HepG2 (cell line): ENCODE measurements around the gene GGA3. TPM values are rescaled to one million over a fixed set of nuclear protein-coding genes. Genes with fewer than 3 reads are reported as not detected.

ENCODE experiments used
- ETV6 ChIP-seq: sonication (generic); formaldehyde crosslinking; conservative IDR thresholded peaks from 2 replicates; pipeline ENCODE4 v1.4.0; 2020; ENCODE audit warnings: missing genetic modification reagents
- KDM5B ChIP-seq: sonication (generic); formaldehyde crosslinking; IDR thresholded peaks from 2 replicates; pipeline ENCODE4 v1.4.0; 2020; ENCODE audit warnings: missing genetic modification reagents, mild to moderate bottlenecking, borderline replicate concordance
- MXI1 ChIP-seq: IDR thresholded peaks from 3 replicates; pipeline ENCODE4 v1.6.1; 2012; ENCODE audit warnings: low read depth, low read length, inconsistent platforms, borderline replicate concordance
- SOX6 ChIP-seq, 2 experiments: fragments of 450-650 bp in 1 of 2; sonication (generic) in 1 of 2; formaldehyde crosslinking in 1 of 2; IDR thresholded peaks; 2 replicates each; pipeline versions ENCODE4 v1.4.0 to v1.6.1; 2017 to 2020; ENCODE audit warnings: antibody characterized with exemption in 1 of 2, mild to moderate bottlenecking in 1 of 2, missing genetic modification reagents in 1 of 2
- SP1 ChIP-seq, 2 experiments: fragments of 450-650 bp in 1 of 2; sonication (generic) in 1 of 2; formaldehyde crosslinking in 1 of 2; IDR thresholded peaks; 2 replicates each; pipeline versions ENCODE4 v1.4.0 to v1.6.1; 2016 to 2020; ENCODE audit warnings: missing genetic modification reagents in 1 of 2
- TARDBP ChIP-seq: sonication (generic); formaldehyde crosslinking; IDR thresholded peaks from 2 replicates; pipeline ENCODE4 v1.8.0; 2022; ENCODE audit warnings: mild to moderate bottlenecking, missing genetic modification reagents
- ZBTB42 ChIP-seq: sonication (generic); formaldehyde crosslinking; IDR thresholded peaks from 2 replicates; pipeline ENCODE4 v1.5.0; 2020; ENCODE audit warnings: mild to moderate bottlenecking, missing genetic modification reagents
- ZFYVE20 ChIP-seq: sonication (generic); formaldehyde crosslinking; IDR thresholded peaks from 2 replicates; pipeline ENCODE4 v1.8.0; 2023; ENCODE audit warnings: low read depth, mild to moderate bottlenecking, moderate library complexity, missing genetic modification reagents, borderline replicate concordance
- ZNF121 ChIP-seq: sonication (generic); formaldehyde crosslinking; IDR thresholded peaks from 2 replicates; pipeline ENCODE4 v1.5.0; 2020; ENCODE audit warnings: mild to moderate bottlenecking, missing genetic modification reagents
- ZNF280D ChIP-seq: sonication (generic); formaldehyde crosslinking; IDR thresholded peaks from 2 replicates; pipeline ENCODE4 v1.5.1; 2020; ENCODE audit warnings: mild to moderate bottlenecking, missing genetic modification reagents
- ZNF350 ChIP-seq: sonication (generic); formaldehyde crosslinking; IDR thresholded peaks from 2 replicates; pipeline ENCODE4 v1.4.0; 2020; ENCODE audit warnings: mild to moderate bottlenecking, low read depth, missing genetic modification reagents, borderline replicate concordance
- ZNF382 ChIP-seq: sonication (generic); formaldehyde crosslinking; IDR thresholded peaks from 2 replicates; pipeline ENCODE4 v1.5.0; 2020; ENCODE audit warnings: missing genetic modification reagents, mild to moderate bottlenecking, borderline replicate concordance
- ZNF781 ChIP-seq: sonication (generic); formaldehyde crosslinking; IDR thresholded peaks from 2 replicates; pipeline ENCODE4 v1.5.1; 2020; ENCODE audit warnings: borderline replicate concordance, mild to moderate bottlenecking, missing genetic modification reagents; ENCODE audit errors: not compliant biosample characterization
- ZNF839 ChIP-seq: sonication (generic); formaldehyde crosslinking; IDR thresholded peaks from 2 replicates; pipeline ENCODE4 v1.4.0; 2020; ENCODE audit warnings: missing genetic modification reagents, mild to moderate bottlenecking, borderline replicate concordance
- ZSCAN22 ChIP-seq: sonication (generic); formaldehyde crosslinking; IDR thresholded peaks from 2 replicates; pipeline ENCODE4 v1.4.0; 2020; ENCODE audit warnings: mild to moderate bottlenecking, missing genetic modification reagents
- ZZZ3 ChIP-seq: sonication (generic); formaldehyde crosslinking; IDR thresholded peaks from 2 replicates; pipeline ENCODE4 v1.4.0; 2020; ENCODE audit warnings: missing genetic modification reagents, mild to moderate bottlenecking, borderline replicate concordance
- polyA plus RNA-seq, 8 experiments: library from polyadenylated mRNA; depleted of rRNA in 3 of 8; stranded (reverse) in 7 of 8; unstranded in 1 of 8; fragments of >200 nt; fragmentation: Illumina TruSeq in 4 of 8; extraction: Trizol in 4 of 8; gene quantifications; 2 replicates each; pipeline versions ENCODE4 v1.2.1 to v1.2.3, GENCODE V29; 2011 to 2016; ENCODE audit warnings: low read depth in 4 of 8, missing spikeins in 1 of 8, mixed read lengths in 1 of 8; ENCODE audit not compliant: insufficient read depth in 1 of 8
- total RNA-seq, 5 experiments: library from RNA; depleted of rRNA; stranded (reverse); fragments of >200 nt; fragmentation: Illumina TruSeq; extraction: Trizol; gene quantifications; 2 replicates each; pipeline ENCODE4 v1.2.3, GENCODE V29; 2016; ENCODE audit warnings: low read depth in 1 of 5
- TF ChIP-seq, protein P1 (sequence below): sonication (generic); formaldehyde crosslinking; conservative IDR thresholded peaks from 2 replicates; pipeline ENCODE4 v1.8.0; 2022; ENCODE audit warnings: missing genetic modification reagents
- TF ChIP-seq, protein P2 (sequence below): sonication (generic); formaldehyde crosslinking; IDR thresholded peaks from 2 replicates; pipeline ENCODE4 v1.4.0; 2020; ENCODE audit warnings: missing genetic modification reagents

The GGA3 gene
- total and polyA plus RNA-seq, 2 of the 13 experiments (the other 11 are each of a cell fraction or from before 2014, with no cell fraction given), result 28.4 to 43.7 TPM

- TF ChIP-seq KDM5B (CRISPR knock-in tag) (peak; percentile 67; the same call in 1 of the 2 replicates), SP1 (IDR thresholded peaks at IDR 0.05) (no peak), SP1 (CRISPR knock-in tag; IDR thresholded peaks at IDR 0.05) (0 out of 2 replicates have a peak, but pooled peaks have one; percentile 13), ZNF350 (CRISPR knock-in tag) (peak; percentile 82), ZNF382 (no peak), ZBTB42 (peak; percentile 87), ZSCAN22 (no peak), ETV6 (CRISPR knock-in tag) (no peak; the same call in 1 of the 2 replicates), TARDBP (peak; percentile 91), ZNF839 (CRISPR knock-in tag) (0 out of 2 replicates have a peak, but pooled peaks have one; percentile 47), ZNF280D (CRISPR knock-in tag) (peak; percentile 63), ZFYVE20 (CRISPR knock-in tag) (no peak), ZNF121 (CRISPR knock-in tag) (0 out of 2 replicates have a peak, but pooled peaks have one; percentile 42), MXI1 (peak; percentile 61; the same call in 1 of the 3 replicates), ZZZ3 (CRISPR knock-in tag) (peak; percentile 83; the same call in 1 of the 2 replicates), SOX6 (IDR thresholded peaks at IDR 0.05) (no peak), SOX6 (CRISPR knock-in tag; IDR thresholded peaks at IDR 0.05) (peak; percentile 85), ZNF781 (CRISPR knock-in tag) (no peak)
- TF ChIP-seq, protein P1, sequence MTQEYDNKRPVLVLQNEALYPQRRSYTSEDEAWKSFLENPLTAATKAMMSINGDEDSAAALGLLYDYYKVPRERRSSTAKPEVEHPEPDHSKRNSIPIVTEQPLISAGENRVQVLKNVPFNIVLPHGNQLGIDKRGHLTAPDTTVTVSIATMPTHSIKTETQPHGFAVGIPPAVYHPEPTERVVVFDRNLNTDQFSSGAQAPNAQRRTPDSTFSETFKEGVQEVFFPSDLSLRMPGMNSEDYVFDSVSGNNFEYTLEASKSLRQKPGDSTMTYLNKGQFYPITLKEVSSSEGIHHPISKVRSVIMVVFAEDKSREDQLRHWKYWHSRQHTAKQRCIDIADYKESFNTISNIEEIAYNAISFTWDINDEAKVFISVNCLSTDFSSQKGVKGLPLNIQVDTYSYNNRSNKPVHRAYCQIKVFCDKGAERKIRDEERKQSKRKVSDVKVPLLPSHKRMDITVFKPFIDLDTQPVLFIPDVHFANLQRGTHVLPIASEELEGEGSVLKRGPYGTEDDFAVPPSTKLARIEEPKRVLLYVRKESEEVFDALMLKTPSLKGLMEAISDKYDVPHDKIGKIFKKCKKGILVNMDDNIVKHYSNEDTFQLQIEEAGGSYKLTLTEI (CRISPR knock-in tag), result no peak
- TF ChIP-seq, protein P2, sequence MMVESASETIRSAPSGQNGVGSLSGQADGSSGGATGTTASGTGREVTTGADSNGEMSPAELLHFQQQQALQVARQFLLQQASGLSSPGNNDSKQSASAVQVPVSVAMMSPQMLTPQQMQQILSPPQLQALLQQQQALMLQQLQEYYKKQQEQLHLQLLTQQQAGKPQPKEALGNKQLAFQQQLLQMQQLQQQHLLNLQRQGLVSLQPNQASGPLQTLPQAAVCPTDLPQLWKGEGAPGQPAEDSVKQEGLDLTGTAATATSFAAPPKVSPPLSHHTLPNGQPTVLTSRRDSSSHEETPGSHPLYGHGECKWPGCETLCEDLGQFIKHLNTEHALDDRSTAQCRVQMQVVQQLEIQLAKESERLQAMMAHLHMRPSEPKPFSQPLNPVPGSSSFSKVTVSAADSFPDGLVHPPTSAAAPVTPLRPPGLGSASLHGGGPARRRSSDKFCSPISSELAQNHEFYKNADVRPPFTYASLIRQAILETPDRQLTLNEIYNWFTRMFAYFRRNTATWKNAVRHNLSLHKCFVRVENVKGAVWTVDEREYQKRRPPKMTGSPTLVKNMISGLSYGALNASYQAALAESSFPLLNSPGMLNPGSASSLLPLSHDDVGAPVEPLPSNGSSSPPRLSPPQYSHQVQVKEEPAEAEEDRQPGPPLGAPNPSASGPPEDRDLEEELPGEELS (CRISPR knock-in tag), result peak; percentile 53; the same call in 1 of the 2 replicates
Observed at GRCh38 chr17:75308732-75309629, 47.6 kb upstream of the GGA3 start (continued).
